K562 (cell line): ENCODE results near the gene NDUFAF2. TPM values are rescaled to one million over a fixed set of nuclear protein-coding genes. Genes with fewer than 3 reads are reported as not detected.
A peak's percentile ranks its signal among the peaks of the same experiment; 100 is the strongest.

Source experiments
- CBFA2T3 ChIP-seq: fragments of 450-650 bp; IDR thresholded peaks from 2 replicates; pipeline ENCODE4 v1.6.1; 2017
- CSDE1 ChIP-seq, 2 experiments: fragments of 450-650 bp; IDR thresholded peaks; 2 replicates each; pipeline ENCODE4 v1.6.1; 2016; ENCODE audit warnings: mild to moderate bottlenecking in 1 of 2
- DPF2 ChIP-seq: fragments of 450-650 bp; IDR thresholded peaks from 2 replicates; pipeline ENCODE4 v1.6.1; 2016
- FOXP1 ChIP-seq: sonication (generic); formaldehyde crosslinking; IDR thresholded peaks from 2 replicates; pipeline ENCODE4 v1.8.0; 2022; ENCODE audit warnings: mild to moderate bottlenecking, missing genetic modification reagents
- NCOA1 ChIP-seq: fragments of 450-650 bp; IDR thresholded peaks from 2 replicates; pipeline ENCODE4 v1.6.1; 2016; ENCODE audit warnings: low read depth
- NCOR1 ChIP-seq: fragments of 450-650 bp; IDR thresholded peaks from 2 replicates; pipeline ENCODE4 v1.6.1; 2016; ENCODE audit warnings: mild to moderate bottlenecking, moderate library complexity
- NELFE ChIP-seq: IDR thresholded peaks from 2 replicates; pipeline ENCODE4 v1.6.1; 2011; ENCODE audit warnings: mild to moderate bottlenecking; ENCODE audit not compliant: insufficient read depth, insufficient read length
- PTBP1 ChIP-seq: fragments of 200-400 bp; formaldehyde crosslinking; IDR thresholded peaks from 2 replicates; pipeline ENCODE4 v1.6.1; 2017; ENCODE audit warnings: low read depth, low read length
- RBFOX2 ChIP-seq: fragments of 200-400 bp; formaldehyde crosslinking; IDR thresholded peaks from 2 replicates; pipeline ENCODE4 v1.6.1; 2017; ENCODE audit warnings: low read depth, mild to moderate bottlenecking, low read length, moderate library complexity
- ZNF316 ChIP-seq: fragments of 450-650 bp; IDR thresholded peaks from 2 replicates; pipeline ENCODE4 v1.6.1; 2016
- polyA plus RNA-seq, 8 experiments: library from polyadenylated mRNA; depleted of rRNA in 4 of 8; stranded (reverse) in 5 of 8; unstranded in 3 of 8; fragments of >200 nt; fragmentation: Nextera tagmentation in 2 of 8; fragmentation: Illumina TruSeq in 1 of 8; extraction: Ambion mirVana in 2 of 8; extraction: Trizol in 1 of 8; gene quantifications; 2 replicates each; pipeline versions ENCODE4 v1.2.1 to v1.2.3, GENCODE V29; 2011 to 2014; ENCODE audit warnings: inconsistent platforms in 1 of 8, missing spikeins in 1 of 8
- total RNA-seq, 7 experiments: library from RNA; depleted of rRNA in 6 of 7; stranded (reverse); fragments of >200 nt in 6 of 7; fragmentation: Illumina TruSeq in 2 of 7; extraction: Trizol in 2 of 7; gene quantifications; 2 replicates each; pipeline versions ENCODE4 v1.2.1 to v1.2.3, GENCODE V29; 2011 to 2021; ENCODE audit warnings: low replicate concordance in 1 of 7
- TF ChIP-seq, protein P1 (sequence below): fragments of 250-450 bp; sonication (Bioruptor Pico); IDR thresholded peaks from 2 replicates; pipeline ENCODE4 v1.4.0; 2020; ENCODE audit warnings: mild to moderate bottlenecking, moderate library complexity
- TF ChIP-seq, protein P2 (sequence below): fragments of 250-450 bp; sonication (Bioruptor Pico); IDR thresholded peaks from 2 replicates; pipeline ENCODE4 v1.4.0; 2020; ENCODE audit warnings: mild to moderate bottlenecking, moderate library complexity
- TF ChIP-seq, protein P3 (sequence below): sonication (generic); formaldehyde crosslinking; IDR thresholded peaks from 2 replicates; pipeline ENCODE4 v1.8.1; 2023; ENCODE audit warnings: mild to moderate bottlenecking, missing genetic modification reagents

The NDUFAF2 gene
- total and polyA plus RNA-seq, 9 of the 15 experiments (the other 6 are each of a cell fraction or from before 2014, with no cell fraction given), result 56.0 to 155 (median 95.9) TPM

DNA sequence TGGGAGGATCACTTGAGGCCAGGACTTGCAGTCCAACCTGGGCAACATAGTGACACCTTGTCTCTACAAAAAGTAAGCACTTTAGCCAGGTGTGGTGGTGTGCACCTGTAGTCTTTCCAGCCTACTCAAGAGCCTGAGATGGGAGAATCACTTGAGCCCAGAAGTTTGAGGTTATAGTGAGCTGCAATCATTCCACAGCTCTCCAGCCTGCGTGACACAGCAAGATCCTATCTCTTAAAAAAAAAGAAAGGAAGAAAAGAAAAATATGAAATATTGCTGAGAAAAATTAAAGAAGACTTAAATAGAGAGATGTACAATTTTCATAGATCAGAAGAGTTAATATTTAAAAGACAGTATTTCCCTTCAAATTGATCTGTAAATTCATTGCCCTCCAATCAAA lies 140.9 kb downstream of the NDUFAF2 start (continued):
- TF ChIP-seq, protein P1, sequence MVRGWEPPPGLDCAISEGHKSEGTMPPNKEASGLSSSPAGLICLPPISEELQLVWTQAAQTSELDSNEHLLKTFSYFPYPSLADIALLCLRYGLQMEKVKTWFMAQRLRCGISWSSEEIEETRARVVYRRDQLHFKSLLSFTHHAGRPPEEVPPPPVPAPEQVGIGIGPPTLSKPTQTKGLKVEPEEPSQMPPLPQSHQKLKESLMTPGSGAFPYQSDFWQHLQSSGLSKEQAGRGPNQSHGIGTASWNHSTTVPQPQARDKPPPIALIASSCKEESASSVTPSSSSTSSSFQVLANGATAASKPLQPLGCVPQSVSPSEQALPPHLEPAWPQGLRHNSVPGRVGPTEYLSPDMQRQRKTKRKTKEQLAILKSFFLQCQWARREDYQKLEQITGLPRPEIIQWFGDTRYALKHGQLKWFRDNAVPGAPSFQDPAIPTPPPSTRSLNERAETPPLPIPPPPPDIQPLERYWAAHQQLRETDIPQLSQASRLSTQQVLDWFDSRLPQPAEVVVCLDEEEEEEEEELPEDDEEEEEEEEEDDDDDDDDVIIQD, result no peak
- TF ChIP-seq RBFOX2 (no peak), NELFE (no peak), NCOA1 (no peak), CBFA2T3 (peak; percentile 47), CSDE1 (IDR thresholded peaks at IDR 0.05) (no peak), ZNF316 (peak; percentile 60; the same call in 1 of the 2 replicates), FOXP1 (CRISPR knock-in tag) (no peak), PTBP1 (no peak), DPF2 (peak; percentile 64), NCOR1 (no peak)
- TF ChIP-seq, protein P2, sequence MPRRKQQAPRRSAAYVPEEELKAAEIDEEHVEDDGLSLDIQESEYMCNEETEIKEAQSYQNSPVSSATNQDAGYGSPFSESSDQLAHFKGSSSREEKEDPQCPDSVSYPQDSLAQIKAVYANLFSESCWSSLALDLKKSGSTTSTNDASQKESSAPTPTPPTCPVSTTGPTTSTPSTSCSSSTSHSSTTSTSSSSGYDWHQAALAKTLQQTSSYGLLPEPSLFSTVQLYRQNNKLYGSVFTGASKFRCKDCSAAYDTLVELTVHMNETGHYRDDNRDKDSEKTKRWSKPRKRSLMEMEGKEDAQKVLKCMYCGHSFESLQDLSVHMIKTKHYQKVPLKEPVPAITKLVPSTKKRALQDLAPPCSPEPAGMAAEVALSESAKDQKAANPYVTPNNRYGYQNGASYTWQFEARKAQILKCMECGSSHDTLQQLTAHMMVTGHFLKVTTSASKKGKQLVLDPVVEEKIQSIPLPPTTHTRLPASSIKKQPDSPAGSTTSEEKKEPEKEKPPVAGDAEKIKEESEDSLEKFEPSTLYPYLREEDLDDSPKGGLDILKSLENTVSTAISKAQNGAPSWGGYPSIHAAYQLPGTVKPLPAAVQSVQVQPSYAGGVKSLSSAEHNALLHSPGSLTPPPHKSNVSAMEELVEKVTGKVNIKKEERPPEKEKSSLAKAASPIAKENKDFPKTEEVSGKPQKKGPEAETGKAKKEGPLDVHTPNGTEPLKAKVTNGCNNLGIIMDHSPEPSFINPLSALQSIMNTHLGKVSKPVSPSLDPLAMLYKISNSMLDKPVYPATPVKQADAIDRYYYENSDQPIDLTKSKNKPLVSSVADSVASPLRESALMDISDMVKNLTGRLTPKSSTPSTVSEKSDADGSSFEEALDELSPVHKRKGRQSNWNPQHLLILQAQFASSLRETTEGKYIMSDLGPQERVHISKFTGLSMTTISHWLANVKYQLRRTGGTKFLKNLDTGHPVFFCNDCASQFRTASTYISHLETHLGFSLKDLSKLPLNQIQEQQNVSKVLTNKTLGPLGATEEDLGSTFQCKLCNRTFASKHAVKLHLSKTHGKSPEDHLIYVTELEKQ (CRISPR knock-in tag), result no peak
- TF ChIP-seq, protein P3, sequence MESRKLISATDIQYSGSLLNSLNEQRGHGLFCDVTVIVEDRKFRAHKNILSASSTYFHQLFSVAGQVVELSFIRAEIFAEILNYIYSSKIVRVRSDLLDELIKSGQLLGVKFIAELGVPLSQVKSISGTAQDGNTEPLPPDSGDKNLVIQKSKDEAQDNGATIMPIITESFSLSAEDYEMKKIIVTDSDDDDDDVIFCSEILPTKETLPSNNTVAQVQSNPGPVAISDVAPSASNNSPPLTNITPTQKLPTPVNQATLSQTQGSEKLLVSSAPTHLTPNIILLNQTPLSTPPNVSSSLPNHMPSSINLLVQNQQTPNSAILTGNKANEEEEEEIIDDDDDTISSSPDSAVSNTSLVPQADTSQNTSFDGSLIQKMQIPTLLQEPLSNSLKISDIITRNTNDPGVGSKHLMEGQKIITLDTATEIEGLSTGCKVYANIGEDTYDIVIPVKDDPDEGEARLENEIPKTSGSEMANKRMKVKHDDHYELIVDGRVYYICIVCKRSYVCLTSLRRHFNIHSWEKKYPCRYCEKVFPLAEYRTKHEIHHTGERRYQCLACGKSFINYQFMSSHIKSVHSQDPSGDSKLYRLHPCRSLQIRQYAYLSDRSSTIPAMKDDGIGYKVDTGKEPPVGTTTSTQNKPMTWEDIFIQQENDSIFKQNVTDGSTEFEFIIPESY, result no peak
